Activated B cell treated with CpG ODN at 0.5 μM for 24 hours (primary cell): ENCODE results near the gene JMJD1C. TPM values are rescaled to one million over a fixed set of nuclear protein-coding genes. Genes with fewer than 3 reads are reported as not detected.

Source experiments
- ATAC-seq: fragments of 200-7000 bp; cut with Tn5 transposase; one replicate; pipeline ENCODE4 v1.10.0; 2021; ENCODE audit warnings: low read depth, mild to moderate bottlenecking, moderate library complexity
- CTCF ChIA-PET: fragments of 350-600 bp; sonication (Branson Sonifier 250); formaldehyde crosslinking; loops from one replicate; lab custom pipeline; 2021; ENCODE audit warnings: antibody characterized with exemption; lab: Charles Lee
- POLR2A ChIA-PET: fragments of 350-600 bp; sonication (Branson Sonifier 250); formaldehyde crosslinking; loops from one replicate; lab custom pipeline; 2021; ENCODE audit warnings: antibody characterized with exemption; lab: Charles Lee
- DNase-seq: peaks from one replicate; pipeline ENCODE4 v3.0.0; 2022
- H3K27ac Mint-ChIP-seq: one replicate; pipeline ENCODE4 v1.8.0; 2020; ENCODE audit warnings: mixed read lengths
- H3K27me3 Mint-ChIP-seq: one replicate; pipeline ENCODE4 v1.8.0; 2021; ENCODE audit warnings: mixed read lengths
- H3K36me3 Mint-ChIP-seq: one replicate; pipeline ENCODE4 v1.8.0; 2021; ENCODE audit warnings: low read depth, mixed read lengths
- H3K4me1 Mint-ChIP-seq: one replicate; pipeline ENCODE4 v1.8.0; 2021; ENCODE audit warnings: mixed read lengths
- H3K4me3 Mint-ChIP-seq: one replicate; pipeline ENCODE4 v1.8.0; 2020; ENCODE audit warnings: mild to moderate bottlenecking, mixed read lengths
- H3K9me3 Mint-ChIP-seq: one replicate; pipeline ENCODE4 v1.8.0; 2020; ENCODE audit warnings: mixed read lengths
- intact Hi-C: fragments of 100-400 bp; cut with micrococcal nuclease; formaldehyde crosslinking; loops from one replicate; pipeline ENCODE4 v1.15.1; 2024
- total RNA-seq: library from RNA; stranded (reverse); gene quantifications from 2 replicates; pipeline ENCODE4 v1.2.3, GENCODE V29; 2022
- TF ChIP-seq, protein P1 (sequence below): fragments of 200-600 bp; IDR thresholded peaks from one replicate; pipeline ENCODE4 v1.8.0; 2022; ENCODE audit warnings: antibody characterized with exemption, mild to moderate bottlenecking

Gene JMJD1C
- total RNA-seq, 1 donor from 2014 or later: 176 TPM

DNA sequence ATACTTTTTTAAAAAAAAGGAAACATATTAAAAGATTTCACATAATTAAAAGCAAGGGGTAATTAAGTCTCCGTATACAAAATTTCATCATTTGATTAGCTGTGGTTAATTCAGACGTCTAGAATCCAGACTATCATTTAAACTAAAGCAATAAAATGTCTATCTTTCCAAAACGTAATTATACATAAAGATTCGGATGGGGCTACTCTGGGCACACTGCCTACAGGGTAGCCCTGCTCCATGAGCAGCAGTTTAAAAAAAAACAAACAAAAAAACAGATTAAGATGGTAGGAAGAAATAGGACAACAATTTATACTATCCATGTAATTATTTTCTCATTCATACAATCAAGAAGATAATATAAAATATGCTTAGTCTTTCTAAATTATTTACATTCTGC lies 236.6 kb downstream of the JMJD1C start:
- peaks cover 18% of the 10 kb centered on the region for H3K36me3 Mint-ChIP-seq
- H3K4me3 Mint-ChIP-seq: no peak overlapping the region
- DNase-seq (no peak), ATAC-seq (no peak)
- peaks cover 76% of the 10 kb centered on the region for H3K4me1 Mint-ChIP-seq
- ChIA-PET POLR2A (interaction anchor here (1.1 kb wide), 1 partner anchor 38 kb away, joined by 3 read pairs; no protein-coding TSS in a partner anchor), CTCF (no interaction called here)
- TF ChIP-seq, protein P1, sequence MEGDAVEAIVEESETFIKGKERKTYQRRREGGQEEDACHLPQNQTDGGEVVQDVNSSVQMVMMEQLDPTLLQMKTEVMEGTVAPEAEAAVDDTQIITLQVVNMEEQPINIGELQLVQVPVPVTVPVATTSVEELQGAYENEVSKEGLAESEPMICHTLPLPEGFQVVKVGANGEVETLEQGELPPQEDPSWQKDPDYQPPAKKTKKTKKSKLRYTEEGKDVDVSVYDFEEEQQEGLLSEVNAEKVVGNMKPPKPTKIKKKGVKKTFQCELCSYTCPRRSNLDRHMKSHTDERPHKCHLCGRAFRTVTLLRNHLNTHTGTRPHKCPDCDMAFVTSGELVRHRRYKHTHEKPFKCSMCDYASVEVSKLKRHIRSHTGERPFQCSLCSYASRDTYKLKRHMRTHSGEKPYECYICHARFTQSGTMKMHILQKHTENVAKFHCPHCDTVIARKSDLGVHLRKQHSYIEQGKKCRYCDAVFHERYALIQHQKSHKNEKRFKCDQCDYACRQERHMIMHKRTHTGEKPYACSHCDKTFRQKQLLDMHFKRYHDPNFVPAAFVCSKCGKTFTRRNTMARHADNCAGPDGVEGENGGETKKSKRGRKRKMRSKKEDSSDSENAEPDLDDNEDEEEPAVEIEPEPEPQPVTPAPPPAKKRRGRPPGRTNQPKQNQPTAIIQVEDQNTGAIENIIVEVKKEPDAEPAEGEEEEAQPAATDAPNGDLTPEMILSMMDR: no peak
- no peaks in the 10 kb centered on the region for H3K27me3 Mint-ChIP-seq
- no peak overlapping the region for H3K27ac Mint-ChIP-seq
- no peaks in the 10 kb centered on the region for H3K9me3 Mint-ChIP-seq
- intact Hi-C loops: no loop called here

GRCh38 chr10:63228237-63228636 lies 237.5 kb downstream of the JMJD1C start:
- Mint-ChIP-seq H3K27me3 (no peaks in the 10 kb centered on the region), H3K4me3 (no peak overlapping the region), H3K9me3 (no peaks in the 10 kb centered on the region), H3K36me3 (peaks cover 17% of the 10 kb centered on the region), H3K4me1 (peaks cover 69% of the 10 kb centered on the region), H3K27ac (no peak overlapping the region)
- intact Hi-C loops: loop anchor here (1.0 kb wide), 1 partner anchor 8 kb away; no protein-coding TSS in a partner anchor
- no peak for DNase-seq
- TF ChIP-seq, protein P1: no peak
- no peak for ATAC-seq
- ChIA-PET POLR2A (interaction anchor here (1.1 to 1.4 kb wide), 2 partner anchors 8 to 39 kb away, joined by 3 to 5 read pairs; no protein-coding TSS in a partner anchor), CTCF (no interaction called here)

DNA sequence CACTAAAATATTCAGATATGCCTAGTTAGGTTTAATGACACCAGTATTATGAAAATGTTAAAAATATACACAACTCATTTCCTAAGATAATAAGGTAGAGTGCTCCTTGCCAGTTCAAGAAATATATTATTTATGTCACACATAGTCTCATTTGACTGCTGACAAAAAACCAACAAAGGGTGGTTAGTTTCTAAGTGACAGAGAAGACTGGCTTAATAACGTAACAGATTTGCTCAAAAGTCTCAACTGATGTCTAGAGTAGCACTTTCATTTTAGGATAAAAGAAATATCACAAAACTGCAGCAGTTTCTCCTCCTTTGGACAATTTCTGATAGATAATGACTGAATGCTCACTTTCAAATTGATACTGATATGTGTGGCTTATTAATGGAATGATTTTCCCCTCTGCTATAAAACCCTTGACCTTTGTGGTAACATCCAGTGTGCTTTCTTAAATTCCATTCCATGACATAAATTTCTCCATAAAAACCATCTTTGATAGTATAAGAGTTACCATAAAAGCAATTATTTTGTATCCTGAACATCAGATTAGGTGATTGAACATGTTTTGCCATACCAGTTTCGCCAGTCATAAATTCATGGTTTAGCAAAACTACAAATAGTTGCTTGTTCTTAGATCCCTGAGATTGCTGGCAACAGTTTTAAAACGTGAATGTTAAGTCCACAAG lies 238.4 kb downstream of the JMJD1C start:
- intact Hi-C loops: loop anchor here (1.0 kb wide), 1 partner anchor 8 kb away; no protein-coding TSS in a partner anchor
- H3K4me1 Mint-ChIP-seq: peaks cover 71% of the 10 kb centered on the region
- peaks cover 23% of the 10 kb centered on the region for H3K36me3 Mint-ChIP-seq
- H3K27me3 Mint-ChIP-seq: no peaks in the 10 kb centered on the region
- ATAC-seq (no peak), DNase-seq (no peak)
- ChIA-PET POLR2A (interaction anchor here (1.4 to 2.7 kb wide), 2 partner anchors 9 to 41 kb away, joined by 5 to 14 read pairs; no protein-coding TSS in a partner anchor), CTCF (no interaction called here)
- TF ChIP-seq, protein P1: no peak
- H3K27ac Mint-ChIP-seq: peak overlapping the region; percentile 59
- no peaks in the 10 kb centered on the region for H3K9me3 Mint-ChIP-seq
- peak overlapping the region; percentile 12 for H3K4me3 Mint-ChIP-seq

GRCh38 chr10:63224241-63224640 lies 241.5 kb downstream of the JMJD1C start:
- Mint-ChIP-seq H3K27ac (no peak overlapping the region), H3K27me3 (no peaks in the 10 kb centered on the region), H3K36me3 (peaks cover 19% of the 10 kb centered on the region), H3K4me3 (no peak overlapping the region), H3K4me1 (peaks cover 84% of the 10 kb centered on the region), H3K9me3 (no peaks in the 10 kb centered on the region)
- no peak for ATAC-seq
- TF ChIP-seq, protein P1: no peak
- intact Hi-C loops: no loop called here
- ChIA-PET CTCF (no interaction called here), POLR2A (no interaction called here)
- DNase-seq: no peak

- Mint-ChIP-seq H3K4me1 (peaks cover 78% of the 10 kb centered on the region), H3K27ac (peak overlapping the region; percentile 37), H3K9me3 (no peaks in the 10 kb centered on the region), H3K27me3 (no peaks in the 10 kb centered on the region), H3K36me3 (peaks cover 21% of the 10 kb centered on the region), H3K4me3 (no peak overlapping the region)
- TF ChIP-seq, protein P1: no peak
- CTCF ChIA-PET: no interaction called here
- POLR2A ChIA-PET: no interaction called here
- ATAC-seq: no peak
- intact Hi-C loops: no loop called here
- no peak for DNase-seq
Measured at GRCh38 chr10:63221950-63222349, 243.8 kb downstream of the JMJD1C start.
